KBM-7 (cell line): ENCODE measurements around the gene AKAP7.
A peak's percentile ranks its signal among the peaks of the same experiment; 100 is the strongest.

Experiments used
- DNase-seq: peaks from one replicate; pipeline ENCODE4 v3.0.0-alpha.2; 2015
- in situ Hi-C: fragments of 300-500 bp; cut with MboI; formaldehyde crosslinking; loops from 2 replicates; pipeline ENCODE4 v1.14.3; 2020; ENCODE audit warnings: low sequenced_read_pairs, low pct_unique_long_range_greater_than_20kb, mixed read lengths

AKAP7 gene

GRCh38 chr6:131129689-131130553, 5.3 kb upstream of the AKAP7 start:
- in situ Hi-C loops: no loop called here
- peak; percentile 20 for DNase-seq

GRCh38 chr6:131130554-131130940, 4.7 kb upstream of the AKAP7 start:
- no peak for DNase-seq
- in situ Hi-C loops: no loop called here

GRCh38 chr6:131132360-131132759, 2.9 kb upstream of the AKAP7 start:
- in situ Hi-C loops: no loop called here
- no peak for DNase-seq

GRCh38 chr6:131134220-131134979, 867 bp upstream of the AKAP7 start:
- in situ Hi-C loops: no loop called here
- no peak for DNase-seq

GRCh38 chr6:131134980-131135243, 355 bp upstream of the AKAP7 start:
- no peak for DNase-seq
- in situ Hi-C loops: no loop called here

- in situ Hi-C loops: no loop called here
- peak; percentile 61 for DNase-seq
Measured at GRCh38 chr6:131136021-131136786, 937 bp downstream of the AKAP7 start.

- in situ Hi-C loops: no loop called here
- DNase-seq: no peak
Measured at GRCh38 chr6:131139599-131139998, 4.3 kb downstream of the AKAP7 start.

GRCh38 chr6:131143319-131143718, 8.1 kb downstream of the AKAP7 start:
- no peak for DNase-seq
- in situ Hi-C loops: no loop called here

GRCh38 chr6:131146865-131147264, 11.6 kb downstream of the AKAP7 start:
- in situ Hi-C loops: no loop called here
- DNase-seq: no peak

GRCh38 chr6:131156411-131156810, 21.1 kb downstream of the AKAP7 start:
- DNase-seq: no peak
- in situ Hi-C loops: no loop called here

- in situ Hi-C loops: no loop called here
- DNase-seq: no peak
Measured at GRCh38 chr6:131159578-131159977, 24.3 kb downstream of the AKAP7 start.

- no peak for DNase-seq
- in situ Hi-C loops: no loop called here
Measured at GRCh38 chr6:131160254-131160758, 25.0 kb downstream of the AKAP7 start.

- in situ Hi-C loops: no loop called here
- DNase-seq: no peak
Measured at GRCh38 chr6:131161987-131162386, 26.7 kb downstream of the AKAP7 start.

- no peak for DNase-seq
- in situ Hi-C loops: no loop called here
Measured at GRCh38 chr6:131163886-131164285, 28.6 kb downstream of the AKAP7 start.

GRCh38 chr6:131164506-131164905, 29.2 kb downstream of the AKAP7 start:
- no peak for DNase-seq
- in situ Hi-C loops: no loop called here

GRCh38 chr6:131167773-131168172, 32.5 kb downstream of the AKAP7 start:
- DNase-seq: peak; percentile 14
- in situ Hi-C loops: no loop called here

GRCh38 chr6:131169613-131170012, 34.3 kb downstream of the AKAP7 start:
- in situ Hi-C loops: no loop called here
- no peak for DNase-seq

- DNase-seq: no peak
- in situ Hi-C loops: no loop called here
Measured at GRCh38 chr6:131172222-131172621, 37.0 kb downstream of the AKAP7 start.

GRCh38 chr6:131173680-131174079, 38.4 kb downstream of the AKAP7 start:
- in situ Hi-C loops: no loop called here
- DNase-seq: no peak

- in situ Hi-C loops: no loop called here
- no peak for DNase-seq
Measured at GRCh38 chr6:131175564-131175963, 40.3 kb downstream of the AKAP7 start.
